Pancreas (tissue), 10 donors: ENCODE results near the gene SPP1. TPM values are rescaled to one million over a fixed set of nuclear protein-coding genes. Genes with fewer than 3 reads are reported as not detected.
A peak's percentile ranks its signal among the peaks of the same experiment; 100 is the strongest.

Source experiments
- ATAC-seq, 4 donors: fragments of 200-7000 bp; cut with Tn5 transposase; one replicate each; pipeline versions ENCODE4 v1.8.0 to v1.9.1; 2020; ENCODE audit warnings: mild to moderate bottlenecking in 4 of 4, moderate library complexity in 4 of 4
- DNase-seq, 6 donors: peaks; one replicate each; pipeline ENCODE4 v3.0.0-alpha.2; 2020
- FAIRE-seq: peaks from 2 replicates; lab custom pipeline; 2012; peaks lifted over from hg19 to GRCh38; lab: Jason Lieb, UNC
- H3K27ac ChIP-seq, 4 donors: fragments of 200-600 bp; sonication (generic); 1 replicate in 3 of 4; 2 replicates in 1 of 4; pipeline versions ENCODE4 v1.5.0 to v1.8.0; 2020
- H3K27me3 ChIP-seq, 4 donors: fragments of 200-600 bp; one replicate each; pipeline ENCODE4 v1.8.0; 2021
- H3K36me3 ChIP-seq, 3 donors: fragments of 200-600 bp; sonication (generic) in 1 of 3; one replicate each; pipeline versions ENCODE4 v1.5.0 to v1.8.0; 2020 to 2021
- H3K4me1 ChIP-seq, 3 donors: fragments of 200-600 bp; one replicate each; pipeline ENCODE4 v1.8.0; 2021
- H3K4me3 ChIP-seq, 4 donors: fragments of 200-600 bp; sonication (generic) in 2 of 4; one replicate each; pipeline versions ENCODE4 v1.5.0 to v1.8.0; 2020 to 2021
- H3K9me3 ChIP-seq, 4 donors: fragments of 200-600 bp; one replicate each; pipeline ENCODE4 v1.8.0; 2021
- CTCF ChIP-seq, 4 donors: fragments of 200-600 bp; sonication (generic) in 3 of 4; IDR thresholded peaks; one replicate each; pipeline versions ENCODE4 v1.5.0 to v1.8.0; 2021; ENCODE audit warnings: antibody characterized with exemption in 4 of 4
- WGBS, 2 donors: extraction: QIAGEN DNeasy Blood & Tissue Kit; methylation state at CpG; one replicate each; pipeline ENCODE4 v1.1.7; 2013; 5-methylcytosine and 5-hydroxymethylcytosine counted together
- intact Hi-C, 3 donors: fragments of 100-400 bp; cut with DNase I; formaldehyde crosslinking; loops; one replicate each; pipeline versions ENCODE4 v1.11.1 to v1.14.2; 2022
- polyA plus RNA-seq, 2 donors: library from polyadenylated mRNA; stranded (reverse); fragments of 200-250 nt; gene quantifications; one replicate each; pipeline ENCODE4 v1.2.3, GENCODE V29; 2013
- total RNA-seq, 6 donors: library from RNA; stranded (reverse); fragmentation: NEBNext Ultra II Directional in 4 of 6; extraction: Animal tissue kit (Norgen Biotek cat#: 25700) in 4 of 6; gene quantifications; one replicate each; pipeline versions ENCODE4 v1.2.1 to v1.2.4, GENCODE V29; 2021 to 2023
- donor health status: healthy with polysubstance abuse.
- donor health status: DM: no; HTN: no; CAD: no; lungs with moderate emphysema.
- donor health status: DM: no; HTN: no; CAD: no.
- donor health status: control.
- donor health status: control.
- donor health status: Bipolar disorder and iron deficiency.
- donor health status: DM: yes; HTN: yes; CAD: no.
- donor health status: DM: no; HTN: no; CAD: no.
- donor health status: DM: no; HTN: no; CAD: no.
- donor health status: DM: yes; HTN: yes; CAD: no.

SPP1 gene
- total and polyA plus RNA-seq, 8 donors = 55.4 to 1,351 (median 166) TPM

GRCh38 chr4:87983996-87984395 lies 8.5 kb downstream of the SPP1 start:
- FAIRE-seq = no peak
- TF ChIP-seq CTCF (IDR thresholded peaks at IDR 0.05) = no peak
- H3K36me3 ChIP-seq = no peaks in the 10 kb centered on the region
- no peaks in the 10 kb centered on the region for H3K9me3 ChIP-seq
- H3K27me3 ChIP-seq = no peaks in the 10 kb centered on the region
- DNase-seq = no peak
- WGBS, 2 donors = 88 to 96% methylated on average over 2 of the region's 2 CpGs
- no peak overlapping the region for H3K27ac ChIP-seq
- intact Hi-C loops = loop anchor here in 1 of 3 donors (10.0 kb wide), 1 partner anchor 299 kb away; no protein-coding TSS in a partner anchor
- peaks cover 0 to 3% (median 0%) of the 10 kb centered on the region in 3 donors for H3K4me1 ChIP-seq
- H3K4me3 ChIP-seq = no peak overlapping the region
- no peak for ATAC-seq

GRCh38 chr4:87985097-87985886 lies 9.8 kb downstream of the SPP1 start:
- Histone ChIP-seq H3K27ac (peak overlapping the region in 1 of 4 donors; percentile 39), H3K9me3 (no peaks in the 10 kb centered on the region), H3K4me1 (peaks cover 0 to 3% (median 0%) of the 10 kb centered on the region in 3 donors), H3K27me3 (no peaks in the 10 kb centered on the region), H3K4me3 (no peak overlapping the region), H3K36me3 (no peaks in the 10 kb centered on the region)
- TF ChIP-seq CTCF (IDR thresholded peaks at IDR 0.05) = peak; percentile 7 to 46 (median 38)
- intact Hi-C loops = loop anchor here in 2 of 3 donors (5.0 to 10.0 kb wide), 2 partner anchors 133 to 300 kb away; no protein-coding TSS in a partner anchor
- WGBS, 2 donors = 0 to 2% methylated on average over 1 of the region's 1 CpG
- ATAC-seq (peak; percentile 81 to 99 (median 96)), DNase-seq (peak; percentile 50 to 69 (median 62)), FAIRE-seq (no peak)

GRCh38 chr4:87985887-87986200 lies 10.3 kb downstream of the SPP1 start:
- no peak for FAIRE-seq
- WGBS, 2 donors = 25 to 40% methylated on average over 4 of the region's 4 CpGs
- no peak for ATAC-seq
- no peak for TF ChIP-seq CTCF (IDR thresholded peaks at IDR 0.05)
- Histone ChIP-seq H3K27me3 (no peaks in the 10 kb centered on the region), H3K36me3 (no peaks in the 10 kb centered on the region), H3K9me3 (no peaks in the 10 kb centered on the region), H3K4me3 (no peak overlapping the region), H3K4me1 (peaks cover 0 to 3% (median 0%) of the 10 kb centered on the region in 3 donors), H3K27ac (no peak overlapping the region)
- intact Hi-C loops = loop anchor here in 2 of 3 donors (5.0 to 10.0 kb wide), 2 partner anchors 134 to 301 kb away; no protein-coding TSS in a partner anchor
- no peak for DNase-seq

- no peak for DNase-seq
- intact Hi-C loops = loop anchor here in 2 of 3 donors (5.0 to 10.0 kb wide), 2 partner anchors 134 to 302 kb away; no protein-coding TSS in a partner anchor
These were observed 11.0 kb downstream of the SPP1 start for GRCh38 chr4:87986508-87986907.

More at GRCh38 chr4:87986508-87986907, 11.0 kb downstream of the SPP1 start:
- WGBS, 2 donors = 65 to 77% methylated on average over 9 of the region's 9 CpGs
- no peak for TF ChIP-seq CTCF (IDR thresholded peaks at IDR 0.05)
- ATAC-seq (no peak), FAIRE-seq (no peak)
- Histone ChIP-seq H3K9me3 (no peaks in the 10 kb centered on the region), H3K4me3 (no peak overlapping the region), H3K27me3 (no peaks in the 10 kb centered on the region), H3K4me1 (peaks cover 0 to 3% (median 0%) of the 10 kb centered on the region in 3 donors), H3K36me3 (no peaks in the 10 kb centered on the region), H3K27ac (no peak overlapping the region)
